Stimulated activated CD8-positive, alpha-beta memory T cell treated with anti-CD3 and anti-CD28 coated beads, Interleukin-4, amount 100 ng/mL, for 4 hours (primary cell): ENCODE measurements around the gene CCDC9.
"Not testable (repeated sequence)": the region's sequence is repeated elsewhere in the genome, so short reads cannot be mapped to it uniquely, and the experiment has no call there.

Experiments used
- DNase-seq, 2 donors: peaks; one replicate each; pipeline ENCODE4 v3.0.0-alpha.2; 2020; ENCODE audit warnings: low read depth in 2 of 2, low spot score in 1 of 2

The CCDC9 gene

GRCh38 chr19:47258895-47259555, 2.7 kb downstream of the CCDC9 start:
- no peak for DNase-seq

GRCh38 chr19:47260476-47260875, 4.2 kb downstream of the CCDC9 start:
- no peak for DNase-seq

- DNase-seq, result not testable (repeated sequence)
Observed at GRCh38 chr19:47261946-47262793, 5.8 kb downstream of the CCDC9 start.

GRCh38 chr19:47264629-47265028, 8.3 kb downstream of the CCDC9 start:
- no peak for DNase-seq

- no peak for DNase-seq
Observed at GRCh38 chr19:47266401-47266941, 10.1 kb downstream of the CCDC9 start.

- DNase-seq, result no peak
Observed at GRCh38 chr19:47267350-47267759, 11.0 kb downstream of the CCDC9 start.

- DNase-seq, result no peak
Observed at GRCh38 chr19:47268028-47268427, 11.7 kb downstream of the CCDC9 start.

GRCh38 chr19:47269596-47269995, 13.3 kb downstream of the CCDC9 start:
- DNase-seq, result no peak

- DNase-seq, result no peak
Observed at GRCh38 chr19:47270408-47270807, 14.1 kb downstream of the CCDC9 start.

GRCh38 chr19:47271949-47272348, 15.6 kb downstream of the CCDC9 start:
- DNase-seq, result no peak

- DNase-seq, result peak; percentile 26 to 31
Observed at GRCh38 chr19:47272448-47273312, 16.4 kb downstream of the CCDC9 start.

GRCh38 chr19:47273313-47274070, 17.2 kb downstream of the CCDC9 start:
- DNase-seq, result peak; percentile 77 to 80

GRCh38 chr19:47274071-47274890, 18.0 kb downstream of the CCDC9 start, which contains the start of gene INAFM1:
Gene INAFM1, plus strand, starts transcription at chr19:47274885. Its CDS starts 35 bp downstream, at chr19:47274920.
- peak; percentile 99 for DNase-seq

- DNase-seq, result no peak
Observed at GRCh38 chr19:47274891-47275761, 18.8 kb downstream of the CCDC9 start.

GRCh38 chr19:47275791-47276461, 19.6 kb downstream of the CCDC9 start:
- no peak for DNase-seq

- DNase-seq, result not testable (repeated sequence)
Observed at GRCh38 chr19:47276513-47276912, 20.2 kb downstream of the CCDC9 start.

- peak in 1 of 2 donors; percentile 40 for DNase-seq
Observed at GRCh38 chr19:47280183-47280797, 24.0 kb downstream of the CCDC9 start.
